Mesothelial cell of epicardium (in vitro differentiated cells): ENCODE measurements around the gene TUBGCP2. TPM values are rescaled to one million over a fixed set of nuclear protein-coding genes. Genes with fewer than 3 reads are reported as not detected.

ENCODE experiments used
- DNase-seq, 2 experiments: peaks; one replicate each; pipeline ENCODE4 v3.0.0; 2021; ENCODE audit warnings: low spot score in 2 of 2; ENCODE audit not compliant: unreplicated experiment in 2 of 2
- H3K27ac Mint-ChIP-seq: 2 replicates; pipeline ENCODE4 v1.8.0; 2021; ENCODE audit warnings: mixed read lengths
- H3K27me3 Mint-ChIP-seq: 2 replicates; pipeline ENCODE4 v1.8.0; 2021; ENCODE audit warnings: low read depth, mixed read lengths
- H3K36me3 Mint-ChIP-seq: 2 replicates; pipeline ENCODE4 v1.8.0; 2021; ENCODE audit warnings: mixed read lengths
- H3K4me1 Mint-ChIP-seq: 2 replicates; pipeline ENCODE4 v1.8.0; 2021; ENCODE audit warnings: mixed read lengths
- H3K4me3 Mint-ChIP-seq: 2 replicates; pipeline ENCODE4 v1.8.0; 2021; ENCODE audit warnings: mild to moderate bottlenecking, moderate library complexity, mixed read lengths
- H3K9me3 Mint-ChIP-seq: 2 replicates; pipeline ENCODE4 v1.8.0; 2021; ENCODE audit warnings: mixed read lengths
- total RNA-seq: library from RNA; stranded (reverse); gene quantifications from 3 replicates; pipeline ENCODE4 v1.2.1, GENCODE V29; 2021
- TF ChIP-seq, protein P1 (sequence below): fragments of 200-600 bp; sonication (generic); IDR thresholded peaks from one replicate; pipeline ENCODE4 v1.5.0; 2021; ENCODE audit warnings: antibody characterized with exemption; ENCODE audit not compliant: unreplicated experiment

Gene TUBGCP2
- total RNA-seq, 1 donor from 2014 or later = 69.6 TPM

DNA sequence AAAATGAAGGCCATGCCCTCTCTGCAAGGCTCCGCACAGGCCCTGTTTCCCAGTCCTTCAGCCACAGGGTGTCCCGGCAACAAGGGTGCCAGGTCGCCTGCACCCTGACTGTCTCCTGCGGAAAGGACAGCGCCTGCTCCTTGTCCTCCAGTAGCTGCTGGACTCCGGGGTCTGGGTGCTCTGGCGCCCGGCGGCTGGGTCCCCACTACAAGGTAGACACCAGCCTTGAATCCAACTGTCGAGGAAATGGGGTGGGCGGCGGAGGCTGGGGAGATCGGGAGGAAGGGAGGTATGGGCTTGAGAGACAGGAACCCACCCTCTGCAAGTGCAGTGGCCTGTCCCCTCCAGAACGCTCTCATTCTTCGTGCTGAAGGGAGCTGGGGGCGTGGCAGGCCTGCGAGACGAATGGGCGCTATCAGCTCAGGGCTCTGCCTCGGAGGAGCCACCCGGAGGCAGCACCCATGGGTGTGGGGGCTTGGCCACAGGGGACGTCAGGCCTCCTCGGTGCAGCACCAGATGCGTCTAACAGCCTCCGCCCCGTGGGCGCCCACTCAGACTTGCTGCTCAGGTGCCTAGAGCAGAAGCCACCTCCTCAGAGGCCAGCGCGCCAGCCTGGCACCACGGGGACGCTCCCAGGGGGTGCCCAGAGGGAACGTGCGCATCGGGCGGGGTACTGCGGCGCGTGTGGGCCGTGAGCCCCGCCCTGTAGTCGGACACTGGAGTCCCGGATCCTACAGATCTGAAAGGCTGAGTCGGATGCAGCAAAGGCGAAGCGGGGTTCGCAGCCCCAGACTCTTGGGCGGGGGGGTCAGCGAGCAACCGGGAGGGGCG is 47.6 kb downstream of the TUBGCP2 start:
- Mint-ChIP-seq H3K4me1 (peaks cover 11% of the 10 kb centered on the region), H3K4me3 (peak overlapping the region; percentile 68), H3K27me3 (peaks cover 19% of the 10 kb centered on the region), H3K9me3 (no peaks in the 10 kb centered on the region), H3K27ac (no peak overlapping the region), H3K36me3 (no peaks in the 10 kb centered on the region)
- DNase-seq = no peak
- TF ChIP-seq, protein P1, sequence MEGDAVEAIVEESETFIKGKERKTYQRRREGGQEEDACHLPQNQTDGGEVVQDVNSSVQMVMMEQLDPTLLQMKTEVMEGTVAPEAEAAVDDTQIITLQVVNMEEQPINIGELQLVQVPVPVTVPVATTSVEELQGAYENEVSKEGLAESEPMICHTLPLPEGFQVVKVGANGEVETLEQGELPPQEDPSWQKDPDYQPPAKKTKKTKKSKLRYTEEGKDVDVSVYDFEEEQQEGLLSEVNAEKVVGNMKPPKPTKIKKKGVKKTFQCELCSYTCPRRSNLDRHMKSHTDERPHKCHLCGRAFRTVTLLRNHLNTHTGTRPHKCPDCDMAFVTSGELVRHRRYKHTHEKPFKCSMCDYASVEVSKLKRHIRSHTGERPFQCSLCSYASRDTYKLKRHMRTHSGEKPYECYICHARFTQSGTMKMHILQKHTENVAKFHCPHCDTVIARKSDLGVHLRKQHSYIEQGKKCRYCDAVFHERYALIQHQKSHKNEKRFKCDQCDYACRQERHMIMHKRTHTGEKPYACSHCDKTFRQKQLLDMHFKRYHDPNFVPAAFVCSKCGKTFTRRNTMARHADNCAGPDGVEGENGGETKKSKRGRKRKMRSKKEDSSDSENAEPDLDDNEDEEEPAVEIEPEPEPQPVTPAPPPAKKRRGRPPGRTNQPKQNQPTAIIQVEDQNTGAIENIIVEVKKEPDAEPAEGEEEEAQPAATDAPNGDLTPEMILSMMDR = no peak

DNA sequence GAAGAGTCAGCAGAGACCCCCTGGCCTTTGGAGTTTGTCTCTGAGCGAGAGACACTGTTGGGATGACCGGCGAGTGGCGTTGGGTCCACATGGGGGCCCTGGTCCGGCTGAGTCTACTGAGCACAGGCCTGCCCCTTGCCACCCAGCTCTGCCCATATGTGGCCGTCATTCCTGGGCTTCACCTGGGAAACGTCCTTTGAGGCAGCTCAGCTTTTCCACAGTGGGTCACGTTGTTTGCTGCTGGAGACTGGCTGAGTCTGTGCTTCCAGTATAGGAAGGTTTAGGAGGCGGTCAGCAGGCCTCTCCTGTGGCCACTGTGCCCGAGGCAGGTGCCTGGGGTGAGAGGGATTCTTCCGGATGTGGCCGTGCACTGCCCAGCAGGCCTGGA is 49.1 kb downstream of the TUBGCP2 start:
- Mint-ChIP-seq H3K9me3 (no peaks in the 10 kb centered on the region), H3K4me1 (peaks cover 14% of the 10 kb centered on the region), H3K4me3 (peak overlapping the region; percentile 68), H3K27ac (no peak overlapping the region), H3K27me3 (peaks cover 15% of the 10 kb centered on the region), H3K36me3 (no peaks in the 10 kb centered on the region)
- no peak for DNase-seq
- TF ChIP-seq, protein P1 = no peak

DNA sequence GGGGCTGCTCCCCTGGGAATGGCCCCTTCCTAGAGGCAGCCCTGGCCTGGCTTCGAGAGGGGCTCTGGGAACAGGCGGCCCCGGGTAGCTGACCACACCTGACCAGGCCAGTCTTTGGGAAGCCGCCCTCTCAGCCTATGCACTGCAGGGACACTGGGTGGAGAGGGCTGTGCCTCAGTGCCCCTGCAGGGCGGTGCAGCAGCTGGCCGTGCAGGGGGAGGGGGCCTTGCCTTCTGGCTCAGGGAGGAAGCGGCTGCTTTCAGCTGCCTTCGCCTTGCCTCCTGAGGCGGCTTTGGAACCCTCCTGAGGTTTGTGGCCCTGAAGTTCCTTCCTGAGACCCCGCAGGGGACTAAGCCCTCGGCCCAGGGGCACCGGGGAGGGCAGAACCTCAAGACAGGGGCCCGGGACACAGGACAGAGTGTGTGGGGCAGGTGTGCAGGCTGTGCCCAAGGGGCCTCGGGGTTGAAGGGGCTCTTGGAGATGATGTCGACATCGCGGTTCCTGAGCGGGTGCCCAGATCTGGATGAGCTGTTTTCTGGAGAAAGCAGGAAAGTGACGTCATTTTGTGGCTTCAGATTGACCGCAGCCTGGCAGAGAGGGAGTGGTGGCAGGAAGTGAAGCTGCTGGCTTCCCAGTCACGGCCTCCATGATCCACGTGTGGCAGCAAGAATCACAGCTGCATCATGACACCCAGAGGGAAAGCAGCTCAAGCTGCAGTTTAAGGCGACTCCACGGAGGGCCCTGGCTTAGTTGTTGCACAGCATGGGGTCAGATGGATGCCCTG is 49.7 kb downstream of the TUBGCP2 start:
- no peak overlapping the region for H3K4me3 Mint-ChIP-seq
- no peak for DNase-seq
- no peaks in the 10 kb centered on the region for H3K36me3 Mint-ChIP-seq
- H3K27me3 Mint-ChIP-seq = peaks cover 16% of the 10 kb centered on the region
- H3K4me1 Mint-ChIP-seq = peaks cover 18% of the 10 kb centered on the region
- TF ChIP-seq, protein P1 = no peak
- no peaks in the 10 kb centered on the region for H3K9me3 Mint-ChIP-seq
- H3K27ac Mint-ChIP-seq = no peak overlapping the region

DNA sequence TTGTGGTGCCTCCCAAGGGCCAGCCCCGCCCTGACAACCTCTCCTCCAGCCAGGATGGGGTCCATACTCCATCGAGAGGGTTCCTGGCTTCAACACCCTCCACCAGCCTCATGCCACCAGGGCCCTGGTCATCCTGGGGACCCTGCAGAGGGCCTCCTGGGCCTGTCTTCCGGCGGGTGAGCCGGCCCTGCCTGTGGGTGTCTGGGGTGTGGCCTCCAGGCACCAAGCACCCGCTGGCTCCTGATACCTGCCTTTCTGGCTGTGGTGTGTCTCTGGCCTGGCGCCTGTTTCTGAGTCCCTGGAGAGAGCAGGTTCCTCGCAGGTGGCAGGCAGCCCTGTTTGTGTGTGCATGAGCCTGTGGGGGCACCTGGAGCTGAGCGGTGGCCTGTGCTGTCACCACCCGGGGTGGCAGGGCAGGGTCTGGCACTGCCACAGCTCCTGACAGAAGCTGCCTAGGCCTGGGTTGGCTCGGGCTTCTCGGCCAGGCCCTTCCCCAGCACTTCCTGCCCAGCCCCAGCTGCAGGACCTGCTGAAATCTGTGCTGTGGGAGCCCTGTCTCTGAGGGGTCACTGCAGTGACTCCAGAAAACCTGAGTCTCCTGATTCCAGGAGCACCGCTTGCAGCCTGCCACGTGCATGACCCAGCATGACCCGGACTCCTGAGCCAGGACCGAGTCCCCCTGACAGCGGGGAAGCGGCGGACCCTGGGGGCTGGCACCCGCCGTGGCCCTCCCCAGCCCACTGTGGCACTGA is 50.4 kb downstream of the TUBGCP2 start:
- DNase-seq = no peak
- Mint-ChIP-seq H3K4me1 (peaks cover 20% of the 10 kb centered on the region), H3K36me3 (no peaks in the 10 kb centered on the region), H3K9me3 (no peaks in the 10 kb centered on the region), H3K4me3 (no peak overlapping the region), H3K27me3 (peaks cover 12% of the 10 kb centered on the region), H3K27ac (no peak overlapping the region)
- TF ChIP-seq, protein P1 = no peak

DNA sequence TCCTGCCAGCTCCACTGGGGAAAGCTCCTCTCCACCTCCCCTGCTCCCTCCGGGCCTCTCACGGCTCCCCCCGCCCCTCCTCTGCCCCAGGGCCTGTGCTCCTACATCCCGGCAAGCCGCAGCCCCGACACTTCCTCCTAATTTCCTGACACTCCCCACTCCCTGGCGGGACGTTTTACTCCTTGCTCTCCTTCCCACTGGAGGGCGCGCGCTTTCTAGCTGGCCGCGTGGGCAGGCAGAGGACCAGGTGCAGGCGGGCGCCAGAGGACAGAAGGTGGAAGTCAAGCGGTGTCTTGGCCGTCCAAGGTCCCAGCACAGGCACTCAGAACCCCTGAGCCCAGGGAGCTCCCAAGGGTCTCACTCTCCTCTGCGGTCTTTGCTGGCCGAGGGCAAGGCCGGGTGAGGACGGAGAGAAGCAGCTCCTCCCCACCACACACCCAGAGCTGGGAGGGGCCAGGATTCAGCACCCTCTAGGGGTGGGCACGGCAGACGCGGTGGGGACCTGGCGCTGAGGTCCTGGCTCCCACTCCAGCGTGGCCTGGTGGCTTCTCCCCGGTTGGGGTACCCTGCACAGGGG is 51.1 kb downstream of the TUBGCP2 start:
- H3K9me3 Mint-ChIP-seq = no peaks in the 10 kb centered on the region
- peak overlapping the region; percentile 53 for H3K4me3 Mint-ChIP-seq
- peaks cover 11% of the 10 kb centered on the region for H3K27me3 Mint-ChIP-seq
- peaks cover 20% of the 10 kb centered on the region for H3K4me1 Mint-ChIP-seq
- H3K36me3 Mint-ChIP-seq = no peaks in the 10 kb centered on the region
- TF ChIP-seq, protein P1 = no peak
- H3K27ac Mint-ChIP-seq = no peak overlapping the region
- DNase-seq = no peak
